Subcutaneous adipose tissue (tissue), 4 donors: ENCODE measurements around the gene PTPRD. TPM values are rescaled to one million over a fixed set of nuclear protein-coding genes. Genes with fewer than 3 reads are reported as not detected.

ENCODE experiments used
- total RNA-seq, 4 donors: library from RNA; depleted of rRNA; stranded (reverse); fragments of >200 nt; gene quantifications; one replicate each; pipeline ENCODE4 v1.1.0, GENCODE V29; 2016
- TF ChIP-seq, protein P1 (sequence below): fragments of 450-650 bp; IDR thresholded peaks from one replicate; pipeline ENCODE4 v1.5.1; 2016; ENCODE audit warnings: low read depth, mild to moderate bottlenecking, control low read depth, antibody characterized with exemption, moderate library complexity

The PTPRD gene
- total RNA-seq, 4 donors from 2014 or later: 5.1 to 17.3 (median 12.1) TPM

GRCh38 chr9:8871796-8872445 lies 1740.9 kb downstream of the PTPRD start:
- TF ChIP-seq, protein P1, sequence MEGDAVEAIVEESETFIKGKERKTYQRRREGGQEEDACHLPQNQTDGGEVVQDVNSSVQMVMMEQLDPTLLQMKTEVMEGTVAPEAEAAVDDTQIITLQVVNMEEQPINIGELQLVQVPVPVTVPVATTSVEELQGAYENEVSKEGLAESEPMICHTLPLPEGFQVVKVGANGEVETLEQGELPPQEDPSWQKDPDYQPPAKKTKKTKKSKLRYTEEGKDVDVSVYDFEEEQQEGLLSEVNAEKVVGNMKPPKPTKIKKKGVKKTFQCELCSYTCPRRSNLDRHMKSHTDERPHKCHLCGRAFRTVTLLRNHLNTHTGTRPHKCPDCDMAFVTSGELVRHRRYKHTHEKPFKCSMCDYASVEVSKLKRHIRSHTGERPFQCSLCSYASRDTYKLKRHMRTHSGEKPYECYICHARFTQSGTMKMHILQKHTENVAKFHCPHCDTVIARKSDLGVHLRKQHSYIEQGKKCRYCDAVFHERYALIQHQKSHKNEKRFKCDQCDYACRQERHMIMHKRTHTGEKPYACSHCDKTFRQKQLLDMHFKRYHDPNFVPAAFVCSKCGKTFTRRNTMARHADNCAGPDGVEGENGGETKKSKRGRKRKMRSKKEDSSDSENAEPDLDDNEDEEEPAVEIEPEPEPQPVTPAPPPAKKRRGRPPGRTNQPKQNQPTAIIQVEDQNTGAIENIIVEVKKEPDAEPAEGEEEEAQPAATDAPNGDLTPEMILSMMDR: no peak

DNA sequence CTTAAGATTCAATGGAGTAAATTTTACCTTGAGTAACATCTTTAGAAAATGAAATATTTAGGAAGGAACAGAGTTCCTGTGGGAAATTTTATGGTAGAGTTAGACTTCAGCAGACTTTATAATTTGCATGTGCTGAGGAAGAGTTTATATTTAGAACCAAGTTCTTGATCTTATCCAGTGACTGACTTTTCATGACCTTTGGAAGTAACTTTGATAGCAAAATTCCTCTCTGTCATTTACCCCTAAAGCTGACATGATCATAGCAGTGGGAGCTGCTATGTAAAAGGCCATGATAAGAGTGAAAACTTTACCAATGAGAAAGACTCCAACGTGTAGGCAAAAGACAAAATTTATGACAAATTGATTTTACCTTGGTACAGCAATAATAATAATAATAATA lies 1741.4 kb downstream of the PTPRD start:
- TF ChIP-seq, protein P1: no peak

DNA sequence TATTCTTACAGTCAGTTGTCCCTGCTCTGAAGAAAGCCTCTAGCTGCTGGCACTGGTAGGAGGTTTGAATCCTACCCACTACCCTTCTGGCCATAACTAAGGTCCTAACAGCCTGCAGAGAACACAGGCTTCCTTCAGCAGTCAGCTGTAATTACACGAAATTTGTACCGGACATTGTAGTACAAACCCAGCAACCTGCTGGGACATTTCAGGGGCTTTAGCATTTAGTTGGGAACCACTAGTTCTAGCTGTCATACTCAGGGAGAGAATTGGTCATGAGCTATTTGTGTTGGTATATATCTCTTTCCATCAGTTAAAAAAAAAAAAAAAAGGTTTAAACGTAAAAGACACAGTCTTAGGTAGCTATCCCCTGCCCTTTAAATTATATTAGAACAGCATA lies 1743.0 kb downstream of the PTPRD start:
- TF ChIP-seq, protein P1: no peak

DNA sequence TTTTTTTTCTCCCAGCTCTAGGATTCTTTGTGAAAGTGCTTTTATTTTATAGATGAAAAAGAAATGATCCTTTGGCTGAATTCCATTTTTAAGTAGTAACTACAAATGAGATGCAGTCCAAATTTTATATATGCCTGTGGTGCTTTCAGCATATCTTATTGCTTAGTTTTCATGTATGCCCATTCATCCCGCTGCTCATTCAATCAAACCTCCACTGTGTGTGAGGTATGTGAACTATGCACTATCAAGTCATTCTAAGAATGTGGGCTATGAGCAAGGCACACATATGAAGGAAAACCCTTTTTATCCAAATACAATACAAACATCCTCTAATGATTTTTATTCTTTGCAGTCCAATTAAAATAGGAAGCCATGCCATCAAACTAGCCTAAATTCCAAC lies 1744.2 kb downstream of the PTPRD start:
- TF ChIP-seq, protein P1: no peak

GRCh38 chr9:8867148-8867547 lies 1745.7 kb downstream of the PTPRD start:
- TF ChIP-seq, protein P1: no peak

- TF ChIP-seq, protein P1: no peak
Observed at GRCh38 chr9:8864545-8864896, 1748.3 kb downstream of the PTPRD start.

DNA sequence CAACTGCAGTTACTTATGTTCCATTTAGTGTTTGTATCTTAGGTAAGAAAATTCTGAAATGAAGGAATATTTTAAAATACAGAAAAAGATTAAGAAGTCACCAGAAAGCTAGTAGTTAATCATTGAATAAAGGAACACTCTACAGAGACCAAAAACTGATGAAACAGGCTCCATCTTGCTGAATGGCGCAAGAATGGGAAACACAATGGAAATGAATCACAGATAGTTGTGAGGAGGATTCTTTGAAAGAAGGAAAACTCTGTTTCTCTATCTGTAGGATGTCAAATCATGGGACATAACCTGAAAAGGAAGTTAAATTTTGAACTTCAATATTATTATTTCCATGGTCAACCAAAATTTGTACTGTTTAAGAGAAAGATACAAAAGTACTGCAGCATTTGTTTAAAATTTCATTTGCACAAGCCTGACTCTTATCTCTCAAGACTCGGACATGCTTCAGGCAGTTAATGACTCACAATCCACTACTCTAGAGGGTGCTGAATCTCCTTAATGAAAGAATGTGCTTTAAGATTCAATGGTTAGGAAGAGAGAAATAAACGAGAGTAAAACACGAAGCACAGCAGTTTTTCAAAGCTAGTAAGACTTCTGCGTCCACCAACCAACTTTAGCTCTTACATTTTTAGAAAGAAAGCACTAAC lies 1748.8 kb downstream of the PTPRD start:
- TF ChIP-seq, protein P1: no peak
